KMS-11 (cell line): ENCODE data around the gene DDX60.

ENCODE experiments used
- H2AFZ ChIP-seq: fragments of 200-600 bp; sonication (generic); 2 replicates; pipeline ENCODE4 v1.6.1; 2016; ENCODE audit warnings: antibody characterized with exemption, mixed run types, low read depth
- H3K27ac ChIP-seq: fragments of 200-600 bp; sonication (generic); 2 replicates; pipeline ENCODE4 v1.6.1; 2016; ENCODE audit warnings: mild to moderate bottlenecking, mixed run types
- H3K27me3 ChIP-seq: fragments of 200-600 bp; sonication (generic); 2 replicates; pipeline ENCODE4 v1.6.1; 2017; ENCODE audit warnings: mild to moderate bottlenecking, low read depth, mixed run types, moderate library complexity; ENCODE audit not compliant: insufficient read depth
- H3K36me3 ChIP-seq: fragments of 200-600 bp; sonication (generic); 2 replicates; pipeline ENCODE4 v1.6.1; 2017; ENCODE audit warnings: mild to moderate bottlenecking, mixed run types; ENCODE audit not compliant: insufficient read depth
- H3K4me1 ChIP-seq: fragments of 200-600 bp; sonication (generic); 2 replicates; pipeline ENCODE4 v1.6.1; 2016; ENCODE audit warnings: mild to moderate bottlenecking, low read depth, mixed run types; ENCODE audit not compliant: poor library complexity, severe bottlenecking
- H3K4me2 ChIP-seq: fragments of 200-600 bp; sonication (generic); 2 replicates; pipeline ENCODE4 v1.7.0; 2016; ENCODE audit warnings: mild to moderate bottlenecking, mixed run types
- H3K4me3 ChIP-seq: fragments of 200-600 bp; sonication (generic); IDR thresholded peaks from 2 replicates; pipeline ENCODE4 v1.6.1; 2017; ENCODE audit warnings: low read depth, low read length, mixed read lengths; ENCODE audit not compliant: insufficient read depth
- H3K79me2 ChIP-seq: fragments of 200-600 bp; sonication (generic); 2 replicates; pipeline ENCODE4 v1.6.1; 2016; ENCODE audit warnings: low read depth, mixed run types; ENCODE audit not compliant: insufficient read depth
- H3K9ac ChIP-seq: fragments of 200-600 bp; sonication (generic); 2 replicates; pipeline ENCODE4 v1.6.1; 2016; ENCODE audit warnings: mild to moderate bottlenecking, mixed run types
- H4K20me1 ChIP-seq: fragments of 200-600 bp; sonication (generic); 2 replicates; pipeline ENCODE4 v1.6.1; 2016; ENCODE audit warnings: mild to moderate bottlenecking, mixed run types; ENCODE audit not compliant: insufficient read depth
- CTCF ChIP-seq: fragments of 200-600 bp; sonication (generic); conservative IDR thresholded peaks from 2 replicates; pipeline ENCODE4 v1.6.1; 2017; ENCODE audit warnings: low read depth, mild to moderate bottlenecking, antibody characterized with exemption, low read length, moderate library complexity, mixed read lengths

The DDX60 gene

GRCh38 chr4:168318266-168318895 is at the start of gene DDX60:
Gene DDX60 (minus strand): TSS chr4:168318752. CDS start chr4:168311259, 7,493 bp downstream.
- H3K9ac ChIP-seq: peak within 1 kb of the TSS; percentile 45
- H3K4me3 ChIP-seq: no peak within 1 kb of the TSS
- H3K4me1 ChIP-seq: peaks cover 23% of the 10 kb centered on the region
- no peaks in the 10 kb centered on the region for H3K79me2 ChIP-seq
- H3K27me3 ChIP-seq: no peaks in the 10 kb centered on the region; the same call in 1 of the 2 replicates
- TF ChIP-seq CTCF: no peak
- H3K27ac ChIP-seq: no peak within 1 kb of the TSS
- peak within 1 kb of the TSS; percentile 58 for H2AFZ ChIP-seq
- H4K20me1 ChIP-seq: no peaks in the 10 kb centered on the region
- H3K4me2 ChIP-seq: peak within 1 kb of the TSS; percentile 82
- H3K36me3 ChIP-seq: no peaks in the 10 kb centered on the region

- no peak for TF ChIP-seq CTCF
- Histone ChIP-seq H3K27ac (no peak overlapping the region), H3K79me2 (no peaks in the 10 kb centered on the region), H2AFZ (no peak overlapping the region), H3K4me1 (no peaks in the 10 kb centered on the region), H3K4me2 (no peak overlapping the region), H3K27me3 (no peaks in the 10 kb centered on the region), H3K4me3 (no peak overlapping the region), H3K9ac (no peak overlapping the region), H4K20me1 (no peaks in the 10 kb centered on the region), H3K36me3 (no peaks in the 10 kb centered on the region)
Measured at GRCh38 chr4:168367065-168367464, 48.5 kb upstream of the DDX60 start.

- no peak overlapping the region for H3K4me3 ChIP-seq
- H3K4me1 ChIP-seq: no peaks in the 10 kb centered on the region
- no peak overlapping the region for H3K9ac ChIP-seq
- H4K20me1 ChIP-seq: no peaks in the 10 kb centered on the region
- H3K27me3 ChIP-seq: no peaks in the 10 kb centered on the region
- no peak overlapping the region for H2AFZ ChIP-seq
- H3K27ac ChIP-seq: no peak overlapping the region
- no peaks in the 10 kb centered on the region for H3K79me2 ChIP-seq
- TF ChIP-seq CTCF: no peak
- H3K4me2 ChIP-seq: no peak overlapping the region
- no peaks in the 10 kb centered on the region for H3K36me3 ChIP-seq
Measured at GRCh38 chr4:168362025-168362401, 43.5 kb upstream of the DDX60 start.

GRCh38 chr4:168361365-168362024 is 42.9 kb upstream of the DDX60 start:
- H4K20me1 ChIP-seq: no peaks in the 10 kb centered on the region
- H3K4me1 ChIP-seq: no peaks in the 10 kb centered on the region
- no peak overlapping the region for H3K4me3 ChIP-seq
- no peak for TF ChIP-seq CTCF
- H3K4me2 ChIP-seq: no peak overlapping the region
- no peaks in the 10 kb centered on the region for H3K36me3 ChIP-seq
- H2AFZ ChIP-seq: no peak overlapping the region
- H3K27me3 ChIP-seq: no peaks in the 10 kb centered on the region
- no peak overlapping the region for H3K27ac ChIP-seq
- no peak overlapping the region for H3K9ac ChIP-seq
- no peaks in the 10 kb centered on the region for H3K79me2 ChIP-seq
